ENCODE results near the gene CD101. TPM values are rescaled to one million over a fixed set of nuclear protein-coding genes. Genes with fewer than 3 reads are reported as not detected.

The CD101 gene
- total RNA-seq, 2 donors from 2014 or later: 2.1 to 2.6 TPM

- DNase-seq (ENCODE audit: low spot score): no peak
- intact Hi-C loops (cut with DNase I): no loop called here
Observed at GRCh38 chr1:117008656-117009055, 7.1 kb downstream of the CD101 start.

DNA sequence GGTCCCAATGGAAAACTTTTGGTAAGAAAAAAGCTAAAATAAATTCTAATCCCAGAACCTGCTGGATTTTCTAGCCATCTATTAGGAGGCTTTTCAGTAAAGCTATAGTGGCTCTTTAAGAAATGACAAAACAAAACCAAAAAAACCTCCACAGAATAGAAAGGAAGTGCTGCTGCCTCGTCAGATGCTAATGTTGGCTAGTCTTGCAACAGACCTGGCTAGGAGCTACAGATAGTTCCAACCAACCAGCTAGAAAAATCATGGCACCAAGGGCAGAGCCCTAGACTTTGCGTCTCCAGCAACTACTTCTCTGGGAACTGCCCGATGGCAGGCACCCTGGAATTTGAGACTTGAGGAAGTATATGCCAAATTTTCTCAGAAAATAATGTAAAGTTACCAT is 7.6 kb downstream of the CD101 start:
- intact Hi-C loops (cut with DNase I): no loop called here

DNA sequence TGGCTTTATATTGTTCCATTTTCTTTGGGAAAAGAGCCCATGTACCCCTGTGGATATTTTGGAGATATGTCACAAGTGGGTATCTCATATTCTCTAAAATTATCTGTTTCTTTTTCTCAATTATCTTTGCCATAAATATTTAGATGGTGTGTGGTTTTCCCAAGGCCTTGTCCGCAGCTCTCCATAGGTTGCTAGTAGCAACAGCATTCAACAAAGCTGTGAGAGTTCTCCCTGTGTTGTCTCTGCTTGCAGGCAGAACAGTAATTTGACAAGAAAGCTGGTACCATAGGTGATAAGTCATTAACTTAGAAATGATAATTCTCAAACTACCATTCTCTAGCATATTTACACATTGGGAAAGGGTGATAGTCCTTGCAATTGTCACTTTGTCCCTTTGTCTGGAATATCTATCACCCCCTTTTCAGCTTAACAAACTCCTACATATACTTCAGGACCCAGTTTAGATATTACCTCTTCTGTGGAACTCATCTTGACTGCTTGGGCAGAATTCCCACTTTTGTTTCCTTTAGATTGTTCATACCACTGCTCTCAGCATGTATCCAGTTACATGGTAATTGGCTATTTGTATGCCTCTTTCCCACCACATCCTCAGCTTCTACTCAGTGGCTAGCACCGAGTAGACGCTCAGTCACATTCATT is 8.9 kb downstream of the CD101 start:
- no peak for DNase-seq (ENCODE audit: low spot score)
- intact Hi-C loops (cut with DNase I): no loop called here

More for the DNA sequence above, 7.6 kb downstream of the CD101 start:
- no peak for DNase-seq (ENCODE audit: low spot score)

GRCh38 chr1:117011334-117011733 is 9.8 kb downstream of the CD101 start:
- intact Hi-C loops (cut with DNase I): no loop called here
- DNase-seq (ENCODE audit: low spot score): no peak

- no peak for DNase-seq (ENCODE audit: low spot score)
- intact Hi-C loops (cut with DNase I): no loop called here
Observed at GRCh38 chr1:117013309-117013858, 11.8 kb downstream of the CD101 start.

DNA sequence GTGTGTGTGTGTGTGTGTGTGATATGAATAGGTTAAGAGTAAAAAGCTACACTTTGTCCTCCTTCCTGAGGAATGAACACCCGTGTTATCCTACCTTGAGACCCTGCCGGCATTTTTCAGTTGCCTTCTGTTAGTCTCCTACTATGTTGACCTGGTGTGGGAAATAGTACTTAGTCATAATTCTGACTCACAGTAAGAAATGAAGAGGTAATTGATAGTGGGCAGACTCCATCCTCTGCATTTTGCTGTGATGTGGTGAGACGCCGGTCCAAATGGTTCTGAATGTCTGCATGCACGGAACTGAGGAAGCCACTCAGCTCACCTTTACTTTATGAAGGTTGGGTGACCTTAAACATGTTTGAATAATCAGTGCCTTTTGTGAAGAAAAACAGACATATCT is 12.6 kb downstream of the CD101 start:
- intact Hi-C loops (cut with DNase I): no loop called here
- DNase-seq (ENCODE audit: low spot score): no peak

- no peak for DNase-seq (ENCODE audit: low spot score)
- intact Hi-C loops (cut with DNase I): no loop called here
Observed at GRCh38 chr1:117015724-117016123, 14.2 kb downstream of the CD101 start.

DNA sequence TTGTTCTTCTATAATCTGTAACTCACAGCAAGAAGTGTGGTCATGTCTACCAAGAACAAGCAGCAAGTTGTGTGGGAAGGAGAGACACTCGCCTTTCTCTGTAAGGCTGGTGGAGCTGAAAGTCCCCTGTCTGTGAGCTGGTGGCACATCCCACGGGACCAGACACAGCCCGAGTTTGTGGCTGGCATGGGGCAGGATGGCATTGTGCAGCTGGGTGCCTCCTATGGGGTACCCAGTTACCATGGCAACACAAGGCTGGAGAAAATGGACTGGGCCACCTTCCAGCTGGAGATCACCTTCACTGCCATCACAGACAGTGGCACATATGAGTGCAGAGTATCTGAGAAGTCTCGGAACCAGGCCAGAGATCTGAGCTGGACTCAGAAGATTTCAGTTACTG is 15.5 kb downstream of the CD101 start:
- intact Hi-C loops (cut with DNase I): no loop called here
- DNase-seq (ENCODE audit: low spot score): no peak

DNA sequence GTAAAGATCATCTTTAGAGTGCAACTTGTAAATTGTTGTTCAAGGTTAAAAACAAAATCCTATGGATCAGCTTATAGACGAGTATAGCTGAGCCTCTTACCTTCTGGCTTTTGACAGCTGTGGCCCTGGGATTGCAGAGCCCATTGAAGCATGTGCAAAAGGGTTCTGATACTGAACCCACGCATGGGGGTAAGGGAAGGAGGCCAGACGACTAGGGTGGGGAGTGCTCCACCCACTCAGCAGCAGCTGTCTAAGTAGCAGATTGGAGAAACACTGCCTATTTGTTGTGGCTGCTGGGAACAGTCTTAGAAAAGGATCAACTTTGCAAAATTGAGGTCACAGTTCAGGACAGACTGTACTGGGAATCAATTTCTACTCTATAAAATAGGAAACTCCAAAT is 16.1 kb downstream of the CD101 start:
- no peak for DNase-seq (ENCODE audit: low spot score)
- intact Hi-C loops (cut with DNase I): no loop called here

DNA sequence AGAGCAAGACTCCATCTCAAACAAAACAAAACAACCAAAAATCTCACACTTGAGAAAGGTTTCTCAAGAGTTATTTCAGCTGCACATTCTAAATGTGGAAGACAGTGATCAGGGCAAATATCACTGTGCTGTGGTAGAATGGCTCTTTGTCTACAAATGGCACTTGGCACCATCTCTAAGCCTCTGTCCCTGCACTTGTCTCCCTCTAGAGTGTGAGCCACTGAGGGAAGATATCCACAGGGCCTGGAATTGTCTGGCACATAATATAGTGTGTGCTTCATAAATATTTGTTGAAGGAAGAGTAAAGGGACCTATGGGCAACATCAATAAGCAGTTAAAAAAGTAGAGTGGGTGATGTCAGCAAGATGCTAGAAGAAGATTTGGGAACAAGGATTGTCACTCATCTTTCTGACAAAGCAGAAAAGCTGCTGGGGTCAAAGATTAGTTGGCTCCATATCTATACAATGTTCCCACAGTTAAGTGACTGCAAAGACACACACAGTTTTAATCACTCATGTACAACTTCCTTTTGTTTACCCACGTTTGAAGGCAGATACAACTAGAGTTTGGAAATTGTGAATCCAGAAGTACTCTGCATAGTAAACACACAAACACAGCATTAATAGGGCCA is 19.1 kb downstream of the CD101 start:
- no peak for DNase-seq (ENCODE audit: low spot score)
- intact Hi-C loops (cut with DNase I): no loop called here

GRCh38 chr1:117022114-117022513 is 20.6 kb downstream of the CD101 start:
- no peak for DNase-seq (ENCODE audit: low spot score)
- intact Hi-C loops (cut with DNase I): no loop called here

DNA sequence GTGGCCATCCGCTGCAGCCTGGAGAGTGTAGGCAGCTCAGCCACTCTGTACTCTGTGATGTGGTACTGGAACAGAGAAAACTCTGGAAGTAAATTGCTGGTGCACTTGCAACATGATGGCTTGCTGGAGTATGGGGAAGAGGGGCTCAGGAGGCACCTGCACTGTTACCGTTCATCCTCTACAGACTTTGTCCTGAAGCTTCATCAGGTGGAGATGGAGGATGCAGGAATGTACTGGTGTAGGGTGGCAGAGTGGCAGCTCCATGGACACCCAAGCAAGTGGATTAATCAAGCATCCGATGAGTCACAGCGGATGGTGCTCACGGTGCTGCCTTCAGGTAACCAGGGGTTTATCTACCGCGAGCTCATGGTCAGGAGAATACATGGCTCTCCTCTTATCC is 24.0 kb downstream of the CD101 start:
- no peak for DNase-seq (ENCODE audit: low spot score)
- intact Hi-C loops (cut with DNase I): no loop called here

GRCh38 chr1:117026361-117026760 is 24.8 kb downstream of the CD101 start:
- intact Hi-C loops (cut with DNase I): no loop called here
- DNase-seq (ENCODE audit: low spot score): no peak

DNA sequence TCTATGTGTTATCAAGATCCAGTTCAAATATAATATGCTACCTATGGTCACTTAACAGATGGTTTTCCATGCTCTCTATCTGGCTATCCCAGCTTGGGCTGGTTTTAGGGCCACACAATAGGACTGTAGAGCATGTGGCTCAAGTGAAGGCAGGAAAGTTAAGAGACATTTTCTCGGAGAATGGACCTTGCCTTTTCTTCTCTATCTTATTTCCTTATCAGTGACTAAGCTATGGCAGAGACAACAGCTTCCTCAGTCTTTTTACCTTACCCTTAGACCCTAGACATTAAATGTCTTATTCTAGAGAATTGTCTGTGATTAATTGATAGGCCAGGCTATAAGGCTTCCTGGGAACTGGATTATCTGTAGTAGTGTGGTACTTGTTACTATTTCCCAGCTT is 28.1 kb downstream of the CD101 start:
- DNase-seq (ENCODE audit: low spot score): no peak
- intact Hi-C loops (cut with DNase I): no loop called here

- intact Hi-C loops (cut with DNase I): no loop called here
- DNase-seq (ENCODE audit: low spot score): no peak
Observed at GRCh38 chr1:117030271-117030877, 28.8 kb downstream of the CD101 start.

GRCh38 chr1:117032266-117032665 is 30.7 kb downstream of the CD101 start:
- intact Hi-C loops (cut with DNase I): no loop called here
- DNase-seq (ENCODE audit: low spot score): no peak

- intact Hi-C loops (cut with DNase I): no loop called here
- DNase-seq (ENCODE audit: low spot score): no peak
Observed at GRCh38 chr1:117032681-117033539, 31.4 kb downstream of the CD101 start.

GRCh38 chr1:117033772-117034171 is 32.2 kb downstream of the CD101 start:
- intact Hi-C loops (cut with DNase I): no loop called here
- no peak for DNase-seq (ENCODE audit: low spot score)

DNA sequence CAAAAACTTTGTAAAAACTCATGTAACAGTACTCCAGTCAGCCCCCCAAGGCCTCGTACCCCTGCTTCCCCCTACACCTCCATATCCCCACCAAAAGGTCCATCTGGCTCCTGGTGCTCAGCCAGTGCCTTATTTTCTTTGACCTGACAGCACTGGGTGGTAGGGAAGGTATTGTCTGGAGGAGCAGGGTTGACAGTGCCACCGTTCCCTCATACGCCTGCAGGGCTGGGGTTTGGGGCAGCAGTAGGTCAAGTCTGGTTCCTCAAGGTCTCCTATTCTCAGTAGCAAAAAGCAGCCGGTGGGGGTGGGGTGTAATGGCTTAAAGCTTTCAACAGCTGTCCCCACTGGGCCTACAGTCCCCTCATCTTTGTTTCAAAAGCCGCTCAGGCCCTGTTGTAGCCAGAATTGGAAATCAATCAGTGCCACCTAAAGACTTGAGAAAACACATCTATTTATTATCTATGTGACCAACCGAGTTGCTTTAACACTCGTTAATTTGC is 33.3 kb downstream of the CD101 start:
- intact Hi-C loops (cut with DNase I): no loop called here
- DNase-seq (ENCODE audit: low spot score): no peak

DNA sequence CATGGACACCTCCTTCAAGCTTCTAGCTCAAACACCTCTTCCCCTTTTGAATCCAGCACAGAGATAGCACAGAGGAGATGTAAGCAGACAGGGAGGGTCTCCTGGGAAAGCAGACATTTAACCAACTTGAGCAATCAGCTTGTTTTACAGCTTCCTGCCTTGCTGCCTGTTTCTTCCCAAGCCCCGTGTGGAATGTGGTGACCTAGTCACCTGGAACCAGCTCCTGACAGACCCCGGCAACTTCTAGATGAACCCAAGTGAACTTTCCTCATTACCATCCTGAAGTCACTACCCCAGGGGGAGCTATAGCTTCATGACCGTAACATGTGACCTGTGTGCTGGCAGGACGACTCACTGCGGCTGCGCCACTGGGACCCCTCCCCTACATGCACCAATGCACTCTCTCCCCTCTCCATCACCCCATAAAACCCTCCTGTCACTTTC is 34.5 kb downstream of the CD101 start:
- DNase-seq (ENCODE audit: low spot score): no peak
- intact Hi-C loops (cut with DNase I): no loop called here

Data from posterior vena cava (tissue), 2 donors.